B cell (primary cell): ENCODE measurements around the gene INTS3.

ENCODE experiments used
- CTCF ChIP-seq: fragments of 200-600 bp; IDR thresholded peaks from one replicate; pipeline ENCODE4 v1.8.0; 2022; ENCODE audit warnings: antibody characterized with exemption, mild to moderate bottlenecking
- EZH2 ChIP-seq: IDR thresholded peaks from 2 replicates; pipeline ENCODE4 v1.6.1; 2012; ENCODE audit warnings: borderline replicate concordance, low read depth, mild to moderate bottlenecking, moderate library complexity, low read length; ENCODE audit not compliant: insufficient read depth, poor library complexity, severe bottlenecking

- TF ChIP-seq CTCF = no peak
- TF ChIP-seq EZH2 = no peak
These were observed 7.2 kb downstream of the INTS3 start for GRCh38 chr1:153735090-153735420.
